Measurements from ENCODE around the gene MAFF.

DNA sequence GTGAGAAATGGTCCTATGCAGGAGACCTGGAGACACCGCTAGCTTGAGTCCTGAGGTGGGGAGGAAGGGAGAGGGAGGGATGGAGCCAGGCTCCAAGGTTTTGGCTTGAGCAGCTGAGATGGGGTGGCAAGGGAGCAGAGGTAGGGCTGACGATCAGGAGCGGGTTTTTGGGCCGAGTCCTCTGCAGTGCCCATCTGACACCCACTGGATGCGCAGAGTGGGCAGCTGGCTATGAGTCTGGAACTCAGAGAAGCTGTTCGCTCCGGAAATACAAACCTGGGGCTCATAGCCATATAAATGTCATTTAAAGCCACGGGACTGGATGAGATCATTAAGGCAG, 453 bp upstream of the MAFF start:
- TF ChIP-seq, protein P1, sequence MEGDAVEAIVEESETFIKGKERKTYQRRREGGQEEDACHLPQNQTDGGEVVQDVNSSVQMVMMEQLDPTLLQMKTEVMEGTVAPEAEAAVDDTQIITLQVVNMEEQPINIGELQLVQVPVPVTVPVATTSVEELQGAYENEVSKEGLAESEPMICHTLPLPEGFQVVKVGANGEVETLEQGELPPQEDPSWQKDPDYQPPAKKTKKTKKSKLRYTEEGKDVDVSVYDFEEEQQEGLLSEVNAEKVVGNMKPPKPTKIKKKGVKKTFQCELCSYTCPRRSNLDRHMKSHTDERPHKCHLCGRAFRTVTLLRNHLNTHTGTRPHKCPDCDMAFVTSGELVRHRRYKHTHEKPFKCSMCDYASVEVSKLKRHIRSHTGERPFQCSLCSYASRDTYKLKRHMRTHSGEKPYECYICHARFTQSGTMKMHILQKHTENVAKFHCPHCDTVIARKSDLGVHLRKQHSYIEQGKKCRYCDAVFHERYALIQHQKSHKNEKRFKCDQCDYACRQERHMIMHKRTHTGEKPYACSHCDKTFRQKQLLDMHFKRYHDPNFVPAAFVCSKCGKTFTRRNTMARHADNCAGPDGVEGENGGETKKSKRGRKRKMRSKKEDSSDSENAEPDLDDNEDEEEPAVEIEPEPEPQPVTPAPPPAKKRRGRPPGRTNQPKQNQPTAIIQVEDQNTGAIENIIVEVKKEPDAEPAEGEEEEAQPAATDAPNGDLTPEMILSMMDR (IDR thresholded peaks at IDR 0.05), result no peak
- no peak for TF ChIP-seq POLR2AphosphoS5 (IDR thresholded peaks at IDR 0.05)
- TF ChIP-seq EP300 (IDR thresholded peaks at IDR 0.05), result no peak
- TF ChIP-seq POLR2A (IDR thresholded peaks at IDR 0.05), result no peak

Measured in stomach (tissue), 4 donors.